HT1080 (cell line): ENCODE data around the gene ZNF133. TPM values are rescaled to one million over a fixed set of nuclear protein-coding genes. Genes with fewer than 3 reads are reported as not detected.
A peak's percentile ranks its signal among the peaks of the same experiment; 100 is the strongest.
"Not testable (repeated sequence)": the region's sequence is repeated elsewhere in the genome, so short reads cannot be mapped to it uniquely, and the experiment has no call there.

Experiments used
- DNase-seq: peaks from one replicate; pipeline ENCODE4 v3.0.0-alpha.2; 2015; ENCODE audit warnings: low read depth
- polyA plus RNA-seq, 2 experiments: library from polyadenylated mRNA; depleted of rRNA; stranded (reverse); fragments of >200 nt; gene quantifications; 2 replicates each; pipeline ENCODE4 v1.2.3, GENCODE V29; 2015
- total RNA-seq: library from RNA; depleted of rRNA; stranded (reverse); fragments of >200 nt; shearing (Covaris generic); gene quantifications from 2 replicates; pipeline ENCODE4 v1.2.3, GENCODE V29; 2014; rRNA removed

ZNF133 gene
- 8.6 and 8.9 TPM in 2 replicates for total RNA-seq
- polyA plus RNA-seq (2015; cell fraction: cytosol; rRNA removed): 7.8 and 8.0 TPM in 2 replicates
- polyA plus RNA-seq (2015; cell fraction: nucleus; rRNA removed): 22.3 and 23.6 TPM in 2 replicates

- peak; percentile 94 for DNase-seq
Measured at GRCh38 chr20:18287915-18288748, at the start of gene ZNF133. TSS of gene ZNF133 (plus strand) at chr20:18288527. CDS start at chr20:18305687, 17,160 bp downstream.

GRCh38 chr20:18240997-18241396, 47.3 kb upstream of the ZNF133 start:
- no peak for DNase-seq

GRCh38 chr20:18243802-18244201, 44.5 kb upstream of the ZNF133 start:
- DNase-seq: no peak

- DNase-seq: not testable (repeated sequence)
Measured at GRCh38 chr20:18248545-18248944, 39.8 kb upstream of the ZNF133 start.

GRCh38 chr20:18250217-18250616, 38.1 kb upstream of the ZNF133 start:
- no peak for DNase-seq

- DNase-seq: peak; percentile 75
Measured at GRCh38 chr20:18252597-18253451, 35.5 kb upstream of the ZNF133 start.

- no peak for DNase-seq
Measured at GRCh38 chr20:18254615-18255014, 33.7 kb upstream of the ZNF133 start.

- DNase-seq: no peak
Measured at GRCh38 chr20:18255526-18255925, 32.8 kb upstream of the ZNF133 start.

GRCh38 chr20:18256440-18257090, 31.8 kb upstream of the ZNF133 start:
- DNase-seq: no peak

GRCh38 chr20:18258126-18258860, 30.0 kb upstream of the ZNF133 start:
- DNase-seq: no peak

GRCh38 chr20:18259730-18260129, 28.6 kb upstream of the ZNF133 start:
- DNase-seq: no peak

- no peak for DNase-seq
Measured at GRCh38 chr20:18263723-18264122, 24.6 kb upstream of the ZNF133 start.

GRCh38 chr20:18265441-18265840, 22.9 kb upstream of the ZNF133 start:
- no peak for DNase-seq

GRCh38 chr20:18266282-18266681, 22.0 kb upstream of the ZNF133 start:
- no peak for DNase-seq

GRCh38 chr20:18267815-18268214, 20.5 kb upstream of the ZNF133 start:
- peak; percentile 38 for DNase-seq

GRCh38 chr20:18271160-18271559, 17.2 kb upstream of the ZNF133 start:
- no peak for DNase-seq

GRCh38 chr20:18272451-18272850, 15.9 kb upstream of the ZNF133 start:
- DNase-seq: no peak

GRCh38 chr20:18273738-18274137, 14.6 kb upstream of the ZNF133 start:
- DNase-seq: no peak

GRCh38 chr20:18275960-18276359, 12.4 kb upstream of the ZNF133 start:
- DNase-seq: not testable (repeated sequence)

- DNase-seq: peak; percentile 70
Measured at GRCh38 chr20:18276821-18277220, 11.5 kb upstream of the ZNF133 start.

- peak; percentile 59 for DNase-seq
Measured at GRCh38 chr20:18279242-18279641, 9.1 kb upstream of the ZNF133 start.
